ENCODE data around the gene MYOZ3. TPM values are rescaled to one million over a fixed set of nuclear protein-coding genes. Genes with fewer than 3 reads are reported as not detected.

Gene MYOZ3
- total RNA-seq, 1 donor from 2014 or later = 12.0 TPM

DNA sequence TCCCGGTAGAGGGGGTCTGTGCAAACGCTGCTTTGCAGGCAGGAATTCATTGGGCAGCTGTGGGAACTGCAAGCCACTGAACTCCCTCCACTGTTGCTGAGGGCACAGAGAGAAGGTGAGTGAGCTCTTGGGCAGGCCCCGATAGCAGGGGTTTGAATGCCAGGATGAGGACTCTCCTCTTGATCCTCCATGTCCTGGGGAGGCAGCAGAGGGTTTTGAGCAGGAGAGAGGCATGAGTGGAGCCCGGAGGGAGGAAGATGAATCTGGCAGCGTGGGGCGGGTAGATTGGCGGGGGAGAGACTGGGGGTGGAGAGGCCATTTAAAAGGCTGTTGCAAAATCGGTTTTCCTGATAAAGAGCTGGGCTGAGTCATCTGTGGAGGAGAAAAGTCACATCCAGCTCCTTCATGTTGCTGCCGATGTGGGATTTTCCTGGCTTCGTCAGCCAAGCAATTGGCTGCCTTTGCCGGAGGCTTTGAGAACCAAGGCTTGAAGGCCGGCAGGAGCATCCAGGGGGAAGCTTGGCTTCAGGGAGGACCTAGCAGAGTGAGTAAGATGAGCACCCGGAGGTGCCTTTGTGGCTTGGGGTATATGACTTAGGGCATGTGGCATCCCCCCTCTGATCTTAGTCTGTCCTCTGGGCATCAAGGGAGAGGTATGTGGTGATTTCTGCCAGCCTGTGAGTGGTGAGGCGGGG is 20.6 kb upstream of the MYOZ3 start, which contains the start of gene SYNPO:
SYNPO (plus strand) TSS at position 350 of the 695 bp plus-strand sequence. CDS start 7,616 bp downstream, outside the sequence.
- Mint-ChIP-seq H3K27ac (ENCODE audit: unreplicated experiment) (peak within 1 kb of the TSS; percentile 57), H3K4me3 (ENCODE audit: unreplicated experiment) (peak within 1 kb of the TSS; percentile 20), H3K4me1 (ENCODE audit: unreplicated experiment) (peaks cover 22% of the 10 kb centered on the region), H3K36me3 (ENCODE audit: low read depth, unreplicated experiment) (peaks cover 14% of the 10 kb centered on the region), H3K9me3 (ENCODE audit: unreplicated experiment) (no peaks in the 10 kb centered on the region), H3K27me3 (ENCODE audit: unreplicated experiment) (peaks cover 10% of the 10 kb centered on the region)
- DNase-seq (ENCODE audit: low spot score) = no peak
- TF ChIP-seq, protein P1, sequence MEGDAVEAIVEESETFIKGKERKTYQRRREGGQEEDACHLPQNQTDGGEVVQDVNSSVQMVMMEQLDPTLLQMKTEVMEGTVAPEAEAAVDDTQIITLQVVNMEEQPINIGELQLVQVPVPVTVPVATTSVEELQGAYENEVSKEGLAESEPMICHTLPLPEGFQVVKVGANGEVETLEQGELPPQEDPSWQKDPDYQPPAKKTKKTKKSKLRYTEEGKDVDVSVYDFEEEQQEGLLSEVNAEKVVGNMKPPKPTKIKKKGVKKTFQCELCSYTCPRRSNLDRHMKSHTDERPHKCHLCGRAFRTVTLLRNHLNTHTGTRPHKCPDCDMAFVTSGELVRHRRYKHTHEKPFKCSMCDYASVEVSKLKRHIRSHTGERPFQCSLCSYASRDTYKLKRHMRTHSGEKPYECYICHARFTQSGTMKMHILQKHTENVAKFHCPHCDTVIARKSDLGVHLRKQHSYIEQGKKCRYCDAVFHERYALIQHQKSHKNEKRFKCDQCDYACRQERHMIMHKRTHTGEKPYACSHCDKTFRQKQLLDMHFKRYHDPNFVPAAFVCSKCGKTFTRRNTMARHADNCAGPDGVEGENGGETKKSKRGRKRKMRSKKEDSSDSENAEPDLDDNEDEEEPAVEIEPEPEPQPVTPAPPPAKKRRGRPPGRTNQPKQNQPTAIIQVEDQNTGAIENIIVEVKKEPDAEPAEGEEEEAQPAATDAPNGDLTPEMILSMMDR (IDR thresholded peaks at IDR 0.05; ENCODE audit: unreplicated experiment) = no peak

DNA sequence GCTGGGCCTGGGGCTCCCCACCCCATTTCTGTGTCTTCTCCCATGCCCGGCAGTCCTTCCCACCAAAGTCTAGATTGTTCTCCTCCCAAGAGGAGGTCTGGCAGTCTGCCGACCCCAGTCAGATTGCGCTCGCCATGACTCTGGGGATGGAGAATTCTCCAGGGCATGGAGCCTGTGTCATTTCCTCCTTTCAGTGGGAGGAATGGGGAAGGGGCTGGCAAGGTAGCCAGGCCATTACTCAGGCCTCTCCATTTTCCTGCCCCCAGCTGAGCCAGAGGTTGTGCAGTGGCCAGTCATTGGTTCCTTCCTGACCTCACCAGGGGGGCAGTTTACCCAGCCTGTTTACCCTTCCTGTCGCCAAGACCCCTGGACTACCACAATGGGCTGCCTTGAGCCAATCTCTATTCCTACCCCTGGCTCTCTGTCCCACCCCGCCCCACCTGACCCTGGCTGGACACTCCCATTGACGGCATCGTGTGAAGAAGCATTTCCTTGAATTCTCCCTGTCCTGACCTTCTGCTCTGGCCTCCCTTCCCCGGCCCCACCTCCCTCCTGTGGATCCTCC is 20.0 kb upstream of the MYOZ3 start:
- no peaks in the 10 kb centered on the region for H3K9me3 Mint-ChIP-seq (ENCODE audit: unreplicated experiment)
- no peak for DNase-seq (ENCODE audit: low spot score)
- H3K27me3 Mint-ChIP-seq (ENCODE audit: unreplicated experiment) = peaks cover 10% of the 10 kb centered on the region
- TF ChIP-seq, protein P1 (IDR thresholded peaks at IDR 0.05; ENCODE audit: unreplicated experiment) = no peak
- H3K36me3 Mint-ChIP-seq (ENCODE audit: low read depth, unreplicated experiment) = peaks cover 10% of the 10 kb centered on the region
- peak overlapping the region; percentile 57 for H3K27ac Mint-ChIP-seq (ENCODE audit: unreplicated experiment)
- peaks cover 22% of the 10 kb centered on the region for H3K4me1 Mint-ChIP-seq (ENCODE audit: unreplicated experiment)
- no peak overlapping the region for H3K4me3 Mint-ChIP-seq (ENCODE audit: unreplicated experiment)

DNA sequence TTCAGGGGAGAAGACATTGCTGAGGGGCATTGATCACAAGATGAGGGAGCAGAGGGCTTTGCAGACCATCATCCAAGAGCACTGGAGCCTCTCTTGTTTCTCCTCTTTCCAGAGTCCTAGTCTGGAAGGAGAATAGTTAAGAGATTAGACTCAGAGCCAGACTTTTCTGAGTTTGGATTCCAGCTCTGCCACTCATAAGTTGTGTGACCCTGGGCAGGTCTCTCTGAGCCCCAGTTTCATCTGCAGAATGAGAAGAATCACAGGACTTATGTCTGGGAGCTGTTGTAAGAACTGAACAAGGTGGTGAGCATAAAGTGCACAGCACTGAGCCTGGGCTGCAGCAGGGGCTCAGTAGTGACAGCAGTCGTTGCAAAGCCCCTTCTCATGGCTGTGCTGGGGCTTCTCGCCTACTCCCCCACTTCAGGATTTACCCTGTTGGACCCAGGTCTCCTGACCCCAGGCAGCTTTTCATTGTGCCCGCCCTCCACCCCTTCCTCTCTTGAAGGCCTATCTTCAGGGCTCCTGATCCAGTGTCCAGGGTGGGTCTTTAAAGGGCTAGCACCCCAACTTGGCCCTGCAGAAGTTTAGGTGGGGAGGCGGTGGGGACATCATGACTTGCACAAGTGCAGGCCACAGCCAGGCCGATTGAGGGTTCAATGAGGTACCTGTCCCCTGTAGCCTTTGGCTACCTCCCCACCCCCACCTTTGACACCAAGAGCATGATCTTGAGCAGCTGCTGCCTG is 19.1 kb upstream of the MYOZ3 start:
- peaks cover 10% of the 10 kb centered on the region for H3K36me3 Mint-ChIP-seq (ENCODE audit: low read depth, unreplicated experiment)
- no peak overlapping the region for H3K27ac Mint-ChIP-seq (ENCODE audit: unreplicated experiment)
- H3K9me3 Mint-ChIP-seq (ENCODE audit: unreplicated experiment) = no peaks in the 10 kb centered on the region
- H3K27me3 Mint-ChIP-seq (ENCODE audit: unreplicated experiment) = peaks cover 10% of the 10 kb centered on the region
- DNase-seq (ENCODE audit: low spot score) = no peak
- peaks cover 22% of the 10 kb centered on the region for H3K4me1 Mint-ChIP-seq (ENCODE audit: unreplicated experiment)
- H3K4me3 Mint-ChIP-seq (ENCODE audit: unreplicated experiment) = no peak overlapping the region
- TF ChIP-seq, protein P1 (IDR thresholded peaks at IDR 0.05; ENCODE audit: unreplicated experiment) = no peak

- H3K27me3 Mint-ChIP-seq (ENCODE audit: unreplicated experiment) = peaks cover 14% of the 10 kb centered on the region
- no peak overlapping the region for H3K27ac Mint-ChIP-seq (ENCODE audit: unreplicated experiment)
- H3K4me1 Mint-ChIP-seq (ENCODE audit: unreplicated experiment) = peaks cover 22% of the 10 kb centered on the region
- DNase-seq (ENCODE audit: low spot score) = no peak
- peaks cover 15% of the 10 kb centered on the region for H3K36me3 Mint-ChIP-seq (ENCODE audit: low read depth, unreplicated experiment)
- TF ChIP-seq, protein P1 (IDR thresholded peaks at IDR 0.05; ENCODE audit: unreplicated experiment) = no peak
- no peaks in the 10 kb centered on the region for H3K9me3 Mint-ChIP-seq (ENCODE audit: unreplicated experiment)
- no peak overlapping the region for H3K4me3 Mint-ChIP-seq (ENCODE audit: unreplicated experiment)
Observed at GRCh38 chr5:150642567-150642927, 18.5 kb upstream of the MYOZ3 start.
